HepG2 (cell line): ENCODE measurements around the gene TFAP2B. TPM values are rescaled to one million over a fixed set of nuclear protein-coding genes. Genes with fewer than 3 reads are reported as not detected.

Experiments used
- MBNL3 ChIP-seq: fragments of 250-450 bp; sonication (Bioruptor Pico); conservative IDR thresholded peaks from 2 replicates; pipeline ENCODE4 v1.8.0; 2022; ENCODE audit warnings: mild to moderate bottlenecking, inconsistent platforms
- MTF1 ChIP-seq: sonication (generic); formaldehyde crosslinking; IDR thresholded peaks from 2 replicates; pipeline ENCODE4 v1.5.0; 2020; ENCODE audit warnings: missing genetic modification reagents
- ZNF407 ChIP-seq: sonication (generic); formaldehyde crosslinking; IDR thresholded peaks from one replicate; pipeline ENCODE4 v1.5.1; 2020; ENCODE audit warnings: mild to moderate bottlenecking, missing genetic modification reagents; ENCODE audit errors: not compliant biosample characterization
- polyA plus RNA-seq, 8 experiments: library from polyadenylated mRNA; depleted of rRNA in 3 of 8; stranded (reverse) in 7 of 8; unstranded in 1 of 8; fragments of >200 nt; fragmentation: Illumina TruSeq in 4 of 8; extraction: Trizol in 4 of 8; gene quantifications; 2 replicates each; pipeline versions ENCODE4 v1.2.1 to v1.2.3, GENCODE V29; 2011 to 2016; ENCODE audit warnings: low read depth in 4 of 8, missing spikeins in 1 of 8, mixed read lengths in 1 of 8; ENCODE audit not compliant: insufficient read depth in 1 of 8
- total RNA-seq, 5 experiments: library from RNA; depleted of rRNA; stranded (reverse); fragments of >200 nt; fragmentation: Illumina TruSeq; extraction: Trizol; gene quantifications; 2 replicates each; pipeline ENCODE4 v1.2.3, GENCODE V29; 2016; ENCODE audit warnings: low read depth in 1 of 5
- TF ChIP-seq, protein P1 (sequence below), 2 experiments: sonication (generic) in 1 of 2; formaldehyde crosslinking in 1 of 2; IDR thresholded peaks; 2 replicates each; pipeline versions ENCODE4 v1.4.0 to v1.6.1; 2018 to 2020; ENCODE audit warnings: missing genetic modification reagents in 2 of 2, borderline replicate concordance in 1 of 2, low read depth in 1 of 2, mild to moderate bottlenecking in 1 of 2, missing biosample characterization in 1 of 2

TFAP2B gene
- total and polyA plus RNA-seq, 2 of the 13 experiments (the other 11 are each of a cell fraction or from before 2014, with no cell fraction given): not detected

DNA sequence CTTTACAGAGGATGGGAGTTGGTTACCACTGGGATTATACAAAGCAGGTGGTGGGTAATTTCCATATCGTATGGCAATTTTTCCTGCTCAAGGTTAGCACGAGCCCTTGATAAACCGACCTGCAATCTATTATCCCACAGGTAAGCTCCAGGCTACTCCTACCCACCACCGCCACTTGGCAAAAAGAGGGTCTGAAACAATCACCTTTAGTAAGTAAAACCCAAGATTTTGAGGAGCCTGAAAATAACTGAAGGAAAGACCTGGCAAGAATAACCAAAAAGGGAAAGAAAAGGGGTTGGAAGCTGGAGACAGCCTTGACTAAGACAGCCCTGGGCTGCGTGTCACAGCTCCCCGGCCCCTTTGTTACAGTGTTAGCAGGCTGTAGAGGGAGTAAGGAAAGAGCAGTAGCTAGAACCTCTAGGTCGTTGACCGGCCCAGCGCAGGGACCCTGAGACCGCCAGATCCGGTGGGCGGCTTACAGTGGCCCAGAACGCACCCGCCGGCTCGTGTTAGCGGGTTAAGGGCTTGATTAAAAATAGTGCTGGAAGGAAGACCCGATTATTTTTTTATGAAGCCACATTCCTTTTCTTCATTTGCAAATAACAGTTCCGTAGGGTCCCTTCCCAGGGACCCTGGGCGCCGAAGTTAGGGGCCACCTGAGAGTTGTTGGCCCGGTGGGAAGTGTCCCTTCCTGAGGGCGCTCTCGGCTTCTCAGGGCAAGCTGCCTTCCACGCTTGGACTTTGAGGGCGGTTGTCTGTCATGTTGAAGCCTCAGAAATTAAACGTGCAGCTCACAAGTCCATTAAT lies 30.5 kb downstream of the TFAP2B start (continued):
- TF ChIP-seq, protein P1, sequence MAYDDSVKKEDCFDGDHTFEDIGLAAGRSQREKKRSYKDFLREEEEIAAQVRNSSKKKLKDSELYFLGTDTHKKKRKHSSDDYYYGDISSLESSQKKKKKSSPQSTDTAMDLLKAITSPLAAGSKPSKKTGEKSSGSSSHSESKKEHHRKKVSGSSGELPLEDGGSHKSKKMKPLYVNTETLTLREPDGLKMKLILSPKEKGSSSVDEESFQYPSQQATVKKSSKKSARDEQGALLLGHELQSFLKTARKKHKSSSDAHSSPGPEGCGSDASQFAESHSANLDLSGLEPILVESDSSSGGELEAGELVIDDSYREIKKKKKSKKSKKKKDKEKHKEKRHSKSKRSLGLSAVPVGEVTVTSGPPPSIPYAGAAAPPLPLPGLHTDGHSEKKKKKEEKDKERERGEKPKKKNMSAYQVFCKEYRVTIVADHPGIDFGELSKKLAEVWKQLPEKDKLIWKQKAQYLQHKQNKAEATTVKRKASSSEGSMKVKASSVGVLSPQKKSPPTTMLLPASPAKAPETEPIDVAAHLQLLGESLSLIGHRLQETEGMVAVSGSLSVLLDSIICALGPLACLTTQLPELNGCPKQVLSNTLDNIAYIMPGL (CRISPR knock-in tag; IDR thresholded peaks at IDR 0.05; ENCODE audit: borderline replicate concordance in 1 of 2, low read depth in 1 of 2): no peak
- TF ChIP-seq MTF1 (CRISPR knock-in tag) (no peak), MBNL3 (CRISPR knock-in tag) (no peak), ZNF407 (CRISPR knock-in tag) (no peak)
